GM20000 (cell line): ENCODE results near the gene SCUBE1.
"Not testable (repeated sequence)": the region's sequence is repeated elsewhere in the genome, so short reads cannot be mapped to it uniquely, and the experiment has no call there.

Source experiments
- DNase-seq: peaks from one replicate; pipeline ENCODE4 v3.0.0; 2012; ENCODE audit warnings: low spot score
- CTCF ChIP-seq: IDR thresholded peaks from 2 replicates; pipeline ENCODE4 v1.5.1; 2012; ENCODE audit warnings: mild to moderate bottlenecking, control low read depth; ENCODE audit errors: extremely low read depth, missing control alignments

The SCUBE1 gene

GRCh38 chr22:43288807-43289420 is 54.3 kb downstream of the SCUBE1 start:
- TF ChIP-seq CTCF: no peak
- no peak for DNase-seq

GRCh38 chr22:43288378-43288777 is 54.8 kb downstream of the SCUBE1 start:
- TF ChIP-seq CTCF: no peak
- DNase-seq: no peak

- TF ChIP-seq CTCF: no peak
- DNase-seq: no peak
Observed at GRCh38 chr22:43287441-43287840, 55.7 kb downstream of the SCUBE1 start.

GRCh38 chr22:43281394-43281793 is 61.8 kb downstream of the SCUBE1 start:
- DNase-seq: no peak
- TF ChIP-seq CTCF: no peak

GRCh38 chr22:43280523-43280886 is 62.7 kb downstream of the SCUBE1 start:
- not testable (repeated sequence) for DNase-seq

- no peak for DNase-seq
- no peak for TF ChIP-seq CTCF
Observed at GRCh38 chr22:43279867-43280522, 63.2 kb downstream of the SCUBE1 start.

- DNase-seq: no peak
- no peak for TF ChIP-seq CTCF
Observed at GRCh38 chr22:43277987-43278601, 65.1 kb downstream of the SCUBE1 start.
